Measurements from ENCODE around the gene MGA.

MGA gene

DNA sequence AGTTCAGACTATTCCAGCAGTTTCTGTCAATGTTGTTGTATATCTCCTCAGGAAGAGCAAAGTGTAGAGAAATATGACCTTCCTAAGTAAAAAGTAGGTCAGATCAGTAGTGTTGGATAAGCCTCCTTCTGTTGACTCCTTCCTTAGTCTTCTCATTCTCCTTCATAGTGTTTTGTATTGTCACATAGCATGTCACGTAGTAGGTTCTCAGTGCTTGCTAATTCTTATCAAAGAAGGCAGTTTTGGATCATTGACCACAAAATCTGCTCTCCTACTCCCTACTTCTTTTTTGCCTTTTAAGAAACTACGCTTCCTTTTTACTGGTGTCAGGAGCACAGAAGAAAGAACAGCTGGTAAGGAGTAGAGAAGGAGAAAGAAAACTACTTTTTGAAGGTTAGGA lies 1.0 kb upstream of the MGA start:
- no peak for DNase-seq

DNA sequence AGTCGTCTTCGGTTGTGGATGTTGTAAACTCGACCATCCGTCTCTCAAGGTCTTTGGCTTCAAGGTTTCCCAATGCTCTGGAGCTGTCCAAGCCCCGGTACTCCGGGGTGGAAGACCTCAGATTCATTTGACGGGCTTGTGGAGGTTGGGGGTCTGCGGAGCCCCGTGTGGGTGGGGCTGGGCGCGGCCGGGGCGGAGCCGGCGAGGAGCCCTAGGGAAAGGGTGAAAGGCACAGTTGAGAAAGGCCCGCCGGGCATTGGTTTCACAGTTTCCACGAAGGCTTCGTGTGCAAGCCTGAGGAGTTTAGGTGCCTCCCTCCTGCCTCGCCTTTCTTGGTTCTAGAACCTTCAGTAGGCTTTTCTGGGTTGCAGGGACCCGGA lies 360 bp upstream of the MGA start:
- no peak for DNase-seq

DNA sequence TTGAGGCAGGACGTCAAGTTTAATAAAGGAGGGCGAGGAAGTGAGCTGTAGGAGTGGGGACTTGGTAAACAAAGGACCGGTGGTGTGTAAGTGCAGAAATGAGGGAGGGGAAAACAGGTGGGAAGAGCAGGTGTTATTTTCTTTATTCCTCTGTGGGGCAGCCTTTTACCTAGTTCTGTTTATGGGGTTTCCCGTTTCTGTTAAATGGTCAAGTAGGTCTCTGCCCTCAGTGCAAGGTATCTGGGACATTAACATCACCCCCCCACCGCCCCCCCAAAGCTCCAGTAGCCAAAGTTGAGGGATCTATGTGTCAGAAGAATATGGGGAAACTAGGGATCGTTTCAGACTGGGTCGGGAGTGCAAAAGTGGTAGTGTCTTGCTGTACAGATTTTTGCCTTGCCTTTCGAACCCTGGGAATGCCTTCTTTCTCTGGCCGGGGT lies 893 bp downstream of the MGA start:
- no peak for DNase-seq

DNA sequence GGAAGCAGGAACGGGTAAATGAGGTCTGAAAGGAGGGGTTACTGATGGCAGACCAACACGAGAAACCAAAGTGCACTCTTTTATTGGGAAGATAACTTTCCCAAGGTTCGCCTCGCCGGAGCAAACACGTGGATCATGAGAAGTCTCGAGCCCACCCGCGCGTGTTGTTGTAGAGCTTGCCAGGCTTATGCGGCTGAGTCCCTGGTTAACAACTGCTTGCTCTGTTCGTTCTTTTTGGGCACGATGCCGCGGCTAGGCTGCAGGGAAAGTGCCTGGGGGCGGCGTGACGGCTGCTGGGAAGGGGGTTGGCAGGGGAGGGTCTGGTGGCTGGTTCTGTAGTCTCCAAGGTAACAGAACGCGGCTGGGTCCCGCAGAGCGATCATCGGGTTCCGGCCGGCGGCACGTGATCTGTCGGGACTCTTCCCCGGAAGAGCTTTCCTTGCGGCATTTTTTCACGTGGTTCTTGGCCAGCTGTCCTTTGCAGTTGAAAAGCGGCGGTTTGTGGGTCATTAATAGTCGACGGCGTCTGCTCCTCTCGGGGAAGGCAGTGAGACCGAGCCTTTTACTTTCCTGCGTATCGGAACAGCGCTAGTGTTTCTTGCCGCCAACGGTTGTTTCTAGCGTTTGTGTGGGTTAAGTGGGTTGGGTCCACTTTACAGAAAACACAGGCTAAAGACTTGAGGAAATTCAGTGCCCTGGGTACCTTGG lies 1.5 kb downstream of the MGA start:
- DNase-seq = peak; percentile 65

DNA sequence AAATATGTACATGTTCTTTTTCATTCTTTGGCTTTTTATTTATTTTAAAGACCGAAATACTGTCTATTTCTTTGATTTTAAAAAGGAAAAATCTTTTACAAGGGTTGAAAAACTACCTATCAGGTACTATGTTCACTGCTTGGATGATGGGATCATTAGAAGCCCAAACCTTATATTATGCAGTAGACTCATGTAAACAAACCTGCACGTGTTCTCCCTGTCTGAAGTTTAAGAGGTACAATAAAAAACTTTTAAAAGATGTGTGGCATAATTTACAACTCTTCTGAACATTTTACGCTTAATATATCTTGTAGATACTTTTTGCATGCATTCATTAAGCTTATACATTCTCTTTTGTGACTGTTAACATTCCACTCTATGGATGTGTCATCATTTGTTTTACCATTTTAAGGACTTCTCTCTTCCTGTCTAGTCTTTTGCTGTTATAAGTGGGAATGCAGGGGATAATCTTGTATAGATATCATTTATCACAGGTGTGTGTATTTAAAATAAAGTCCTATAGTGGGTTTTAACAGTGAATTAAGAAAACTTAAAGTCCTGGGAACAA lies 6.2 kb downstream of the MGA start:
- peak; percentile 67 for DNase-seq

DNA sequence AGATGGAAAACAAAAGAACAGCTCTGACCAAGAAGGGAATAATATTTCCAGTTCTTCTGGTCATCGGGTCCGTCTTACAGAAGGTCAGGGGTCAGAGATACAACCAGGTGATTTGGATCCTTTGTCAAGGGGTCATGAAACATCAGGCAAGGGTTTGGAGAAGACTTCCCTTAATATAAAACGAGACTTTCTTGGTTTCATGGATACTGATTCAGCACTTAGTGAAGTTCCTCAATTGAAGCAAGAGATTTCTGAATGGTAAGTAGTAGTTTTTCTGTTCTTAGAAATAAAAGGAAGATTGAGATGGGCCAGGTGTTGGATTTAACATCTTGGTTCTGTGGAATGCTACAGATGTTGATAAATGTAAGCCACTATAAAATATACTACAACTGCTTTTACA lies 9.5 kb downstream of the MGA start:
- no peak for DNase-seq

DNA sequence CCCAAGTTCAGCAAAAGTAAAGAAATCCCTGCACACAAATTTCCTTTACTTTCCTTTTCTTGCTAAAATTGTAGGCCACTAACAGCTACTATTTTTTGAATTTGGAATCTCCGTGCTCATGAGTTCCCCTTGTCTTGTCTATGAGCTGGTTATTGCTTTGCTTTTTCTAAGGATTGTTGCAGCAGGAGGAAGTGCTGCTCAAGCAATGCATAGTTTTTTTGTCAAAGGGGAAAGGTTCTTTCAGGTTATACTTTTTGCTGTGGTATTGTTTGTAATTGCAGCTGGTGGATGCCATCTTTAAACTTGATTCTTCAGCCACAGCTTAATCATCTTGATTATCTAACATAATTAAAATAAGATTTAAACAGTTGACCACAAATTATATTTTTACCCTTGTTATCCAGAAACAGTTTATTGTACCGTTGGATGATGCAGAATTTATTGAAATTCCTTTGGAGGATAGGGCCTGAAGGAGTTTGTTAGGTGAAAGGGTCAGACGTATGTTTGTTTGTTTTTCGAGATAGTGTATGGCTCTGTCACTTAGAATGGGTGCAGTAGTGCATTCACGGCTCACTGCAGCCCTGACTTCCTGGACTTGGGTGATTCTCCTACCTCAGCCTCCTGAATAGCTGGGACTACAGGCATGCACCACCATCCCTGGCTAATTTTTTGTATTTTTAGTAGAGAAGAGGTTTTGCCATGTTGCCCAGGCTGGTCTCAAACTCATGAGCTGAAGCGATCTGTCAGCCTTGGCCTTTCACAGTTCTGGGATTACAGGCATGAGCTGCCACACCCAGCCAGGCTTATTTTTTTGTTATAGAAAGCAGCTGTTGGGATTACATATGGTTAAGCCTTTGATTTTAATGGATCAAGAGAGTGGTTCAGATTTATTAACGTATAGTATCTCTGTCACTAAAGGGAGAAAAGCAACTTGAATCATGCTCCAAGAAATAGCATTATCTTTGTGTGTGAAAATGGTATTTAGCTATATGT lies 11.7 kb downstream of the MGA start:
- DNase-seq = no peak

DNA sequence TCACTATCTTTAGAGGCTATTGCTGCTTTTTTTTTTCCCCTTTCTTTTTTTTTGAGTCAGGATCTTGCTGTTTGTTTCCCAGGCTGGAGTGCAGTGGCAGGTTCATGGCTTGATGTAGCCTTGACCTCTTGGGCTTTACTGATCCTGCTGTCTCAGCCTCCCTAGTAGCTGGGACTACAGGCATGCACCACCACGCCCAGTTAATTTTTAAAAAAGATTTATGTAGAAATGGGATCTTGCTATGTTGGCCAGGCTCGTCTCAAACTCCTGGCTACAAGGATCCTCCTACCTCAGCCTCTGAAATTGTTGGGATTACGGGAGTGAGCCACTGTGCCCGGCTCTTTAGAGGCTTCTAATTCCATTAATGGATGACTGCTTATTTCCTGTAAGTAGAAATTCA lies 15.1 kb downstream of the MGA start:
- DNase-seq = no peak

DNA sequence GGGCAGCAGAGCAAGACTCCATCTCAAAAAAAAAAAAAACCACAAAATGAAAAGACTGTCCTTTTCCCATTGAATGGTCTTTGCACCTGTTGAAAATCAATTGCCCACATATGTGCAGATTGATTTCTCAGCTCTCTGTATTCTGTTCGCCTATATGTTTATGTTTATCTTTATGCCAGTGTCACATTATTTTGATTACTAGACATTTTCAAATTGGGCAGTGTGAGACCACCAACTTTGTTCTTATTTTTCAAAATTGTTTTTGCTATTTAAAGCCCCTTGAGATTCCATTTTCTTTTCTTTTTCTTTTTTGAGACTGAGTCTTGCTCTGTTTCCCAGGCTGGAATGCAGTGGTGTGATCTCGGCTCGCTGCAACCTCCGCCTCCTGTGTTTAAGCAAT lies 18.5 kb downstream of the MGA start:
- no peak for DNase-seq

DNA sequence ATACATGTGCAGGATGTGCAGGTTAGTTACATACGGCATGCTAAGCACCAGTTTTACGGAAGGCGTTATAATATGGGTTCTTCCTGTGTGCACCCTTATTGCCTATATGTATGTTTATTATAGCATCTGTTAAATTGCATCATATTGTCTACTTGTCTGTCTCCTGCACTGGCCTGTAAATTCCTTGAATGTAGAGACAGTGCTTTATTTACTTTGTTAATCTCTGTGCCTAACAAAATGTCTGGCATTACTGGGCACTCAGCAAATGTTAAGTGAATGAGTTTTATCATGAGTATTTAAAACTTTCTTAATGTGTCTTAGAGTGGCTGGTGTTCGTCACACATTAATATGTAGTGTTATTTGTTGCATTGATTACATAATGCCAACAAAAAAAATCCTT lies 23.8 kb downstream of the MGA start:
- DNase-seq = no peak

DNA sequence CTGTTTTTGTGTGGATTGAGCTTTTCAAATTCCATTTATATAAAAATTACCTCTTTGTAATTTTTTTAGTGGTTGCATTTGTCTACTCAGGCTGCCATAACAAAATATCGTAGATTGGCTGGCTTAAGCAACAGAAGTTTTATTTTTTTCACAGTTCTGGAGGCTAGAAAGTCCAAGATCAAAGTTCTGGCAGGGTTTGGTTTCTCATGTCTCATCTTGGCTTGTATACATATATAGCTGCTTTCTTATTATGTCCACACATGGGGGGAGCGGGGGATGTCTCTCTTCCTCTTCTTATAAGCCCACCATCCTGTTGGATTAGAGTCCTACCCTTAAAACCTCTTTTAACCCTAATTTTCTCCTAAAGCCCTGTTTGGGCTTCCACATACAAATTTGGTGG lies 28.5 kb downstream of the MGA start:
- DNase-seq = no peak

DNA sequence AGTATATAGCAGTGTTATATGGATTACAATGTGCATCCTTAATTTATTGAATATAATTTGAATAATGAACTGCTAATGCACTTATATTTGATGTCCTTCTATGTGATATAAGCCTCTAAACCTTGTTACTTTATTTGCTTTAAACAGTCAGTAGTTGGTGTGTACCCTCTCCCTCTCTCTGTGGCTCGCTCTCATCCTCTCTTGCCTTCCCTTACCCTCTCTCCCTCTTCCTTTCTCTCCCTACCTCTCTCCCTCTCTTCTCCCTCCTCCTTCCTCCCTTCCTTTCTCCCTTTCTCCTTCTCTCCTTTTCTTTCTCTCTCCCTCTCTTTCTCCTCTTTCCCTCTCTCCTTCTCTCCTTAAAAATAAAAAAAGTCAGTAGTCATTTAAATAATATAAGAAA lies 28.9 kb downstream of the MGA start:
- DNase-seq = no peak

DNA sequence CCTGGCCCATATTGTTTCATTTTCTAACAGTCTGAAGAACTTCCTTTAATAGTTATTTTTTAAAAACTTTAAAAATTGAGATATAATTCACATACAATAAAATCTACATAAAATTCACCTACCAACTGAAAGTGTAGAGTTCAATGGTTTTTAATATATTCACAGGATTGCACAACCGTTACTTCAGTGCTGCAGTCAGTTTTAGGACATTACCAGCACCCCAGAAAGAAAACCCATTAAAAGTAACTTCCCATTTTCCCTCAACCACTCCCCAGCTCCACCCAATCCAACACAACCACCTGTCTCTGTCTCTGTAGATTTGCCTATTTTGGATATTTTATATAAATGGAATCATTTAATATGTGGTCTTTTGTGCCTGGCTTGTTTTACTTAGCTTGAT lies 29.6 kb downstream of the MGA start:
- DNase-seq = no peak

DNA sequence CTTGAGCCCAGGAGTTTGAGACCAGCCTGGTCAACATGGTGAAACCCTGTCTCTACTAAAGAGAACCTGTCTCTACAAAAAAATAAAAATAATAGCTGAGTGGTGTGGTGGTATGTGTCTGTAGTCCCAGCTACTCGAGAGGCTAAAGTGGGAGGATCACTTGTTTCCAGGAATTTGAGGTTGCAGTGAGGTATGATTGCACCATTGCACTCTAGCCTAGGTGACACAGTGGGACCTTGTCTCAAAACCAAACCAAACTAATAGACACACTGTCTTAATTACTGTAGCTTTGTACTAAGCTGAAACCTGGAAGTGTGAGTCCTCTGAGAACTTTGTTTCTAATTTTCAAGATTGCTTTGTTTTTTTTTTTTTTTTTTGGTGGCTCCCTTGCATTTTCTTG lies 30.4 kb downstream of the MGA start:
- DNase-seq = no peak

DNA sequence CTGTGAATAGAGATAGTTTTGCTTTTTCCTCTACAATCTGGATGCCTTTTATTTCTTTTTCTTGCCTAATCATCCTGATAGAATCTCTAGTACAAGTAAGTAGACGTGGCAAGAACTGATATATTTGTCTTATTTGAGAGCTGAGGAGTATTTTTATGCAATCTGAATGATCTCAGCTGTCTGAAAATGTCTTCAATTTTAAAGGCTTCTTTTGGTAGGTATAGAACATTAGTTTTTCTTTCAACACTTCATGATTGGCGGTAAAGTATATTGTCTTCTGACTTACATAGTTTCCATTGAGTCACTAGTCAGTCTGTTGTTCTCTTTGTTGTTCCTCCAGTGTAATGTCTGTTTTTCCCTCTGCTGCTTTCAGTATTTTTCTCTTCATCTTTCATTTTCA lies 31.3 kb downstream of the MGA start:
- DNase-seq = peak; percentile 25

DNA sequence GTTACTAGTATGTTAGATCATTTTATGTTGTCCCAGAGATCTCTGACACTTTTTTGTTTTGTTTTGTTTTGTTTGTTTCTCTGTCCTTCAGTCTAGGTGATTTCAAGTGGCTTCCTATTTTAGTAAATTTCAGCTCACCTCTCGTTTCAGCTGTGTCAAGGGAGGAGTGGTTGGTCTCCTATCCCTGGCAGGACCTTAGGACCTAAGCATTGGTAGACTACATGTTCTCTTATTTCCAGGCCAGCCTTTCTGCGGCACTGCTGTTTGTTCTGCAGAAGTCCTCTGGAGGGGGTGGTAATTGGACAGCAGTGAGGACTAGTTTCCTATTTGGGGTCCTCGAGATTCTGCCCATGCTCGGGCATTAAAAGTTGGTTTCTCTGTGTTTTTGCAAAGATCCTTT lies 31.8 kb downstream of the MGA start:
- DNase-seq = no peak

DNA sequence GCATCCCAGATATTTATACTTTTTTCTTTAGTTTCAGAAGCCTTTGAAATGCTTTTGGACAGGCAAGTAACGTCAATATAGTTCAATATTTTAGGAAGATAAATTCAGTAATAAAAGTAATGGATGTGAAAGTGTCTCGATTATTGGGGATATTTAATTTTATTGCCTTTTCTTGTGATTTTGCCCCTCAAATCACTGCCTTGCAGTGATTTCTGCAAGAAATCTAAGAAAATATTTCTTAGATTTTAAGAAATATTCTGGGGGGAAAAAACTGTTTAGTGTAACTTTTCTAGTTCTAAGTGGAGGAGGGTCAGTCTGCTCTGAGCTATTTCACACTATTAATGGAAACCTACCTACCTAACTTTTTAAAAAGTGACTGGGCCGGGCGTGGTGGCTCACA lies 33.6 kb downstream of the MGA start:
- DNase-seq = no peak

DNA sequence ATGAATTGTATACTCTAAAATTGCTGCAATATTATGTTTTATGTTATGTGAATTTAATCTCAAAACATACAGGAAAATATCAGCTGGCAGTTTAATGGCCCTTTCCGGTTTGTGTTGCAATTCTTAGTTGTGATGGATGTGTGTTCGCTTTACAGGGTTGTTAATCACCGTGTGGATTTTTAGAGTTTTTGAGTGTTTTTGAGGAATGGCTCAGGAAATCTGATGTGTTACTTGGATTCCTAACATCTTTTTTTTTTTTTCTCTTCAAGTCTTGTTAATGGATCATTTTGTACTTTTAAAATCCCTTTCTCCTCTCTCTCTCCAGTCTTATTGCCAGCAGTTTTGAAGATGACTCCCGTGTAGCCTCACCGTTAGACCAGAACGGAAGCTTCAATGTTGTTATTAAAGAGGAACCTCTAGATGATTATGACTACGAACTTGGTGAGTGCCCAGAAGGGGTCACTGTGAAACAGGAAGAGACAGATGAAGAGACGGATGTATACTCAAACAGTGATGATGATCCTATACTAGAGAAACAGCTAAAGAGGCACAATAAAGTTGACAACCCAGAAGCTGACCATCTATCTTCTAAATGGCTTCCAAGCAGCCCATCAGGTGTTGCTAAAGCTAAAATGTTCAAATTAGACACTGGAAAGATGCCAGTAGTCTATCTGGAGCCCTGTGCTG lies 35.7 kb downstream of the MGA start:
- DNase-seq = peak; percentile 32

DNA sequence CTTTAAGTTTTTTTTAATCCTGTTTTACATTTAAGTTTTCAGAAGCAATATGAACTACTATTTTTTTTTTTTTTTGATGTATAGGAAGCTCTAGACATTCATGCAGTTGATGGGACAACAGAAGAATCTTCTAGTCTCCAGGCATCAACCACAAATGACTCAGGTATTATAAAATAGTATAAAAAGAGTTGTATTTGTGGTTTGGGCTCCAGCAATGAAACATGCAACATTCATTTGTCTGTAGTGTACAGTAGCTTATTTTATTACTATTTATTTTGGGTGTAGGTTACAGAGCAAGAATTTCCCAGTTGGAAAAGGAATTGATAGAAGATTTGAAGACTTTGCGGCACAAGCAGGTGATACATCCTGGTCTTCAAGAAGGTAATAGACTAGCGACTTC lies 38.6 kb downstream of the MGA start:
- DNase-seq = peak; percentile 75

DNA sequence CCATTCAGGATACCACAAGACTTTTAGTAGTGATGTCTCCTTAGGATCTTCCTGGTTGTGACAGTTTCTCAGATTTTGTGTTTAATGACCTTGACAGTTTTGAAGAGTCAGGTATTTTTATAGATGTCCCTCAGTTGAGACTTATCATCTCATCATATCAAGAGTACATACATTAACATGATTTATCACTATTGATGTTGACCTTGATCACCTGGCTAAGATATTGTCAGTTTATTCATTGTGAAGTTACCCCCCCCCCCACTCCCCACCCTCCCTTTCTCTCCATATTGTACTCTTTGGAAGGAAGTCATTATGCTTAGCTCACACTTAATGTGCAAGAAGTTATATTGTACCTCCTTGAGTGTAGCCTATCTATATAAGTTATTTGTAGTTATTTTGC lies 42.9 kb downstream of the MGA start:
- DNase-seq = no peak

DNA sequence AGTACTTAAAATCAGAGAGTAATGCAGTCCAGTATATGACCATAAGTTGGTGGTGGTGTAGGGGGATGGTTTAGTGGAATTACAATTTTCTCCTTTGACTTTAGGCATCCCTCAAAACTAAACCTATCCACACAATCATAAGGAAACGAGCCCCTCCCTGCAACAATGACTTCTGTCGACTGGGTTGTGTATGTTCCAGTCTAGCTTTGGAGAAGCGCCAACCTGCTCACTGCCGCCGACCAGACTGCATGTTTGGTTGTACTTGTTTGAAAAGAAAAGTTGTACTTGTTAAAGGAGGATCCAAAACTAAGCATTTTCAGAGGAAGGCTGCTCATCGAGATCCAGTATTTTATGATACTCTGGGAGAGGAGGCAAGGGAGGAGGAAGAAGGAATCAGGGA lies 52.8 kb downstream of the MGA start:
- no peak for DNase-seq

DNA sequence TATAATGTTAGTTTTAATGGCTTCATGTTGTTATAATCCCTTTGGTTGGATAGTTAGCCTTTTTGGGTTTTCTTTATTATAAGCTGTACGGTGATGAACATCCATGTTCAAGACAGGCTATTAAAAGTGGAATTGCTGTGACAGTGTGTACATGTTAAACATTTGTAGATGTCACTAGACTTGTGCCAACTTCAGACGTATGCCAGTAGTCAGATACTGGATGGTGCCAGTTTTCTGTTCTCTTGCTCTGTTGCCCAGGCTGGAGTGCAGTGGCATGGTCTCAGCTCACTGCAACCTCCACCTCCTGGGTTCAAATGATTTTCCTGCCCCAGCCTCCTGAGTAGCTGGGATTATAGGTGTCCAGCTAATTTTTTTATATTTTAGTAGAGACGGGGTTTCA lies 54.1 kb downstream of the MGA start:
- no peak for DNase-seq

DNA sequence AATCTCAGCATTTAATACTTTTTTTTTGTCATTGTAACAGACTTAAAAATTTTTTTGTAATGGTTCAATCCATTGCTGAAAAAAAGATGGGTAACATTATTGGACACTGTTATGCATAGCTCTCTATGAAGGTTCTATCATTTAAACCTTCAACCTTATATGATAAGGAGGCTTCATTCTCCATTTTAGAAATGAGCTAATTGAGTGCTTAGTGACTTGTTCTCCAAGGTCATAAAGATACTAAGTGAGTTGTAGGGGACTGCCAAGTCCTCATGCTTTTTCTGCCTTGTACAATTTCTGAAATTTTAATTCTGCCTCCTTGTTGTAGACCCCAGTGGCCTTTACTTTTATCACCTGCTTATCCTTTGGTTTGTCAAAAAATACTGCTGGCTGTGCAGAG lies 56.7 kb downstream of the MGA start:
- no peak for DNase-seq

Data from fibroblast of skin of right quadriceps (primary cell).